Measurements from ENCODE around the gene FAM120AOS.

The FAM120AOS gene

GRCh38 chr9:93437996-93438395 is 15.4 kb downstream of the FAM120AOS start:
- no peak for DNase-seq (ENCODE audit: extremely low read depth, insufficient read length)
- TF ChIP-seq, protein P1, sequence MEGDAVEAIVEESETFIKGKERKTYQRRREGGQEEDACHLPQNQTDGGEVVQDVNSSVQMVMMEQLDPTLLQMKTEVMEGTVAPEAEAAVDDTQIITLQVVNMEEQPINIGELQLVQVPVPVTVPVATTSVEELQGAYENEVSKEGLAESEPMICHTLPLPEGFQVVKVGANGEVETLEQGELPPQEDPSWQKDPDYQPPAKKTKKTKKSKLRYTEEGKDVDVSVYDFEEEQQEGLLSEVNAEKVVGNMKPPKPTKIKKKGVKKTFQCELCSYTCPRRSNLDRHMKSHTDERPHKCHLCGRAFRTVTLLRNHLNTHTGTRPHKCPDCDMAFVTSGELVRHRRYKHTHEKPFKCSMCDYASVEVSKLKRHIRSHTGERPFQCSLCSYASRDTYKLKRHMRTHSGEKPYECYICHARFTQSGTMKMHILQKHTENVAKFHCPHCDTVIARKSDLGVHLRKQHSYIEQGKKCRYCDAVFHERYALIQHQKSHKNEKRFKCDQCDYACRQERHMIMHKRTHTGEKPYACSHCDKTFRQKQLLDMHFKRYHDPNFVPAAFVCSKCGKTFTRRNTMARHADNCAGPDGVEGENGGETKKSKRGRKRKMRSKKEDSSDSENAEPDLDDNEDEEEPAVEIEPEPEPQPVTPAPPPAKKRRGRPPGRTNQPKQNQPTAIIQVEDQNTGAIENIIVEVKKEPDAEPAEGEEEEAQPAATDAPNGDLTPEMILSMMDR (IDR thresholded peaks at IDR 0.05; ENCODE audit: insufficient read depth, low read length, poor library complexity, severe bottlenecking) = no peak
- no peak overlapping the region for H3K4me3 ChIP-seq (replicated peaks; ENCODE audit: low read depth, low read length)

GRCh38 chr9:93436655-93437407 is 16.6 kb downstream of the FAM120AOS start:
- H3K27me3 ChIP-seq (replicated peaks; ENCODE audit: control insufficient read depth, insufficient read depth, low read length) = no peaks in the 10 kb centered on the region
- H3K4me3 ChIP-seq (replicated peaks; ENCODE audit: low read depth, low read length) = no peak overlapping the region
- H3K36me3 ChIP-seq (ENCODE audit: control insufficient read depth, insufficient read depth, low read length) = no peaks in the 10 kb centered on the region
- TF ChIP-seq, protein P1 (IDR thresholded peaks at IDR 0.05; ENCODE audit: insufficient read depth, low read length, poor library complexity, severe bottlenecking) = no peak
- DNase-seq (ENCODE audit: extremely low read depth, insufficient read length) = no peak

More at GRCh38 chr9:93437996-93438395, 15.4 kb downstream of the FAM120AOS start:
- H3K27me3 ChIP-seq (replicated peaks; ENCODE audit: control insufficient read depth, insufficient read depth, low read length) = no peaks in the 10 kb centered on the region
- H3K36me3 ChIP-seq (ENCODE audit: control insufficient read depth, insufficient read depth, low read length) = no peaks in the 10 kb centered on the region

DNA sequence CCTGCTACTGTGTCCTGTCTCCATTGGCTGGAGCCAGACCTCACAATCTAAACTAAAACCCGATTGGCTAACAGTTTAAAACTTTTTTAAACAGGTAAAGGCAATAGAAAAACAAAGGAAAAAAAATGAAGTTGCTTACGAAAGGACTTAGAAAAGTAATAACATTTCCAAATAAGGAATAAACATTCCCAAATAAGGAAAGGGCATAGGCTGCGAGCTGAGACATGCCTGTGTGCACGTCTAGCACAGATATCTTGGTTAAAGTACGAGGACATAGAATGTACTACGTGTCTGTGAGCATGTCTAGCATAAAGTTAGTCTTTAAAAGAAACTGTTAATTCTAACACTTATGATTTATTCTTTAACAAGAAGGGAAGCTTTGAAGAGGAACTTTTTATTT is 17.2 kb downstream of the FAM120AOS start:
- TF ChIP-seq, protein P1 (IDR thresholded peaks at IDR 0.05; ENCODE audit: insufficient read depth, low read length, poor library complexity, severe bottlenecking) = no peak
- no peak for DNase-seq (ENCODE audit: extremely low read depth, insufficient read length)
- Histone ChIP-seq H3K36me3 (ENCODE audit: control insufficient read depth, insufficient read depth, low read length) (no peaks in the 10 kb centered on the region), H3K4me3 (replicated peaks; ENCODE audit: low read depth, low read length) (no peak overlapping the region), H3K27me3 (replicated peaks; ENCODE audit: control insufficient read depth, insufficient read depth, low read length) (no peaks in the 10 kb centered on the region)

GRCh38 chr9:93435386-93435785 is 18.0 kb downstream of the FAM120AOS start:
- Histone ChIP-seq H3K4me3 (replicated peaks; ENCODE audit: low read depth, low read length) (no peak overlapping the region), H3K27me3 (replicated peaks; ENCODE audit: control insufficient read depth, insufficient read depth, low read length) (no peaks in the 10 kb centered on the region), H3K36me3 (ENCODE audit: control insufficient read depth, insufficient read depth, low read length) (no peaks in the 10 kb centered on the region)
- no peak for DNase-seq (ENCODE audit: extremely low read depth, insufficient read length)
- TF ChIP-seq, protein P1 (IDR thresholded peaks at IDR 0.05; ENCODE audit: insufficient read depth, low read length, poor library complexity, severe bottlenecking) = no peak

- Histone ChIP-seq H3K36me3 (ENCODE audit: control insufficient read depth, insufficient read depth, low read length) (no peaks in the 10 kb centered on the region), H3K4me3 (replicated peaks; ENCODE audit: low read depth, low read length) (no peak overlapping the region), H3K27me3 (replicated peaks; ENCODE audit: control insufficient read depth, insufficient read depth, low read length) (no peaks in the 10 kb centered on the region)
- DNase-seq (ENCODE audit: extremely low read depth, insufficient read length) = no peak
- TF ChIP-seq, protein P1 (IDR thresholded peaks at IDR 0.05; ENCODE audit: insufficient read depth, low read length, poor library complexity, severe bottlenecking) = no peak
Measured at GRCh38 chr9:93434056-93434455, 19.3 kb downstream of the FAM120AOS start.
